ENCODE measurements around the gene MFN2.
A peak's percentile ranks its signal among the peaks of the same experiment; 100 is the strongest.

Gene MFN2

GRCh38 chr1:11979028-11979850 is 1.0 kb upstream of the MFN2 start:
- peaks cover 51% of the 10 kb centered on the region for H3K36me3 Mint-ChIP-seq (ENCODE audit: low read depth)

DNA sequence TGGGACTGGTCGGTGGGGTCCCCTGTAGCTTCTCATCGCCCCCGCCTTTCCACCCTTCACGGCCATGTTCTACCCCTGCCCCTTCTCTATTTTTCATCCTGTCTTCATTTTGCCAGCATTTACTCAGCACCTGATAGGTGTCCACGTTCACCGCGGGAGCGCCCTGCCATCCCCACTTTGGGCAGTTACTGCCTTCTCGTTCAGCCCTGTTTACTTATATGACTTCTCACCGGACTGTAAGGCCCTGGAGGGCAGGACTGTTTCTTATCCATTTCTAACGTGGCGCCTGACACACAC is 380 bp downstream of the MFN2 start:
- Mint-ChIP-seq H3K4me3 (peak overlapping the region; percentile 91), H3K4me1 (ENCODE audit: low read depth) (peaks cover 46% of the 10 kb centered on the region), H3K9me3 (no peaks in the 10 kb centered on the region), H3K36me3 (ENCODE audit: low read depth) (peaks cover 51% of the 10 kb centered on the region), H3K27me3 (no peaks in the 10 kb centered on the region), H3K27ac (peak overlapping the region; percentile 95)
- no peak for DNase-seq

More at GRCh38 chr1:11979028-11979850, 1.0 kb upstream of the MFN2 start:
- Mint-ChIP-seq H3K27me3 (no peaks in the 10 kb centered on the region), H3K4me3 (peak overlapping the region; percentile 91), H3K9me3 (no peaks in the 10 kb centered on the region), H3K4me1 (ENCODE audit: low read depth) (peaks cover 41% of the 10 kb centered on the region), H3K27ac (peak overlapping the region; percentile 95)
- no peak for DNase-seq

DNA sequence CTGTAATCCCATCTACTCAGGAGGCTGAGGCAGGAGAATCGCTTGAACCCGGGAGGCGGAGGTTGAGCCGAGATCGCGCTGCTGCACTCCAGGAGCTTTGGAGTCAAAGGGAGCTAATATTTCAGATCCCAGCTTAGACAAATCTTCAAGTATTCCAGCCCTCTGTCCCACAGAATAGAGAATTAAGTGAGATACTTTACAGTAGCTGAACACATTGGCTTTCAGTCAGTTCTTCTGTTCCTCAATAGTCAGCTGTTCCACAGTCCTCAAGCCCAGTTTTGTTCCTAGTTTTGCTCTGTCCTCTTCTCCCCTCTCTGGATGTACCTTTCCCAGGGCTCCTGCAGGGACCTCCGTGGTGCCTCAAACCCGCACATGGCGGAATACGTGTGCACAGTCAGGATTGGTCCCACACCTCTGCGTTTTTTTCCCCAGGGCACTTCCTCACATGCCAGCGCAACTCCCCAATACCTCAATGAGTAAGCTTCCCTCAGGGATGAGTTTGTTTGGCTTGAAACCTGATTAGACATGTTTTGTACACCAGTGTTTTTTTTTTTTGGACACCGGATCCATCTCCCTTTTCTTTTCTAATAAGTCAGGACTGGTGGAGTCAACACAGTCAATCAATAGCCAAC is 1.2 kb downstream of the MFN2 start:
- Mint-ChIP-seq H3K4me1 (ENCODE audit: low read depth) (peaks cover 52% of the 10 kb centered on the region), H3K27ac (peak overlapping the region; percentile 95), H3K4me3 (peak overlapping the region; percentile 91), H3K27me3 (no peaks in the 10 kb centered on the region), H3K36me3 (ENCODE audit: low read depth) (peaks cover 59% of the 10 kb centered on the region), H3K9me3 (no peaks in the 10 kb centered on the region)
- no peak for DNase-seq

DNA sequence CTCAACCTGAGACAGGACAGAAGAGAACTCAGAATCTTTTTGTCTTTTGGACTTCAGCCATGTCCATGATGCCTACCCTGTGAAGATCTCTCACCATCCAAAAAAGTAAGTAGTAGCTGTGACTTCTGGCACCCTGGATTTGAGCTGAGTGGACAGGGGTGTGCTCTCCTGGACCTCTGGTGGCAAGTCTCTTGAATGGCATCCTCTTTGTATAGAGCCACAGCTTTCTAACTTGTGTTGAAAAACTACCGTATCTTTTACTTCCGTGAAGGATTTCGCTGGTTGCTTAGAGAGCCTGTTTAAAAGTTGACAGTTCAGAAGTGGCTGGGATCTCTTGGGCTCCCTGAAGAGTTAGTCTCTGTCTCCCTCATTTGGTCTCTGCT is 1.8 kb downstream of the MFN2 start:
- Mint-ChIP-seq H3K9me3 (no peaks in the 10 kb centered on the region), H3K36me3 (ENCODE audit: low read depth) (peaks cover 61% of the 10 kb centered on the region)

GRCh38 chr1:11984121-11984520 is 3.9 kb downstream of the MFN2 start:
- H3K27ac Mint-ChIP-seq: no peak overlapping the region
- H3K9me3 Mint-ChIP-seq: no peaks in the 10 kb centered on the region
- peaks cover 53% of the 10 kb centered on the region for H3K4me1 Mint-ChIP-seq (ENCODE audit: low read depth)
- H3K36me3 Mint-ChIP-seq (ENCODE audit: low read depth): peaks cover 69% of the 10 kb centered on the region
- H3K4me3 Mint-ChIP-seq: no peak overlapping the region
- H3K27me3 Mint-ChIP-seq: no peaks in the 10 kb centered on the region
- no peak for DNase-seq

More for the DNA sequence above, 1.8 kb downstream of the MFN2 start:
- Mint-ChIP-seq H3K27ac (peak overlapping the region; percentile 95), H3K27me3 (no peaks in the 10 kb centered on the region), H3K4me3 (peak overlapping the region; percentile 91), H3K4me1 (ENCODE audit: low read depth) (peaks cover 53% of the 10 kb centered on the region)
- DNase-seq: no peak

GRCh38 chr1:11984576-11984975 is 4.3 kb downstream of the MFN2 start:
- Mint-ChIP-seq H3K27ac (no peak overlapping the region), H3K4me3 (no peak overlapping the region), H3K27me3 (no peaks in the 10 kb centered on the region), H3K9me3 (no peaks in the 10 kb centered on the region), H3K36me3 (ENCODE audit: low read depth) (peaks cover 74% of the 10 kb centered on the region), H3K4me1 (ENCODE audit: low read depth) (peaks cover 52% of the 10 kb centered on the region)
- no peak for DNase-seq

DNA sequence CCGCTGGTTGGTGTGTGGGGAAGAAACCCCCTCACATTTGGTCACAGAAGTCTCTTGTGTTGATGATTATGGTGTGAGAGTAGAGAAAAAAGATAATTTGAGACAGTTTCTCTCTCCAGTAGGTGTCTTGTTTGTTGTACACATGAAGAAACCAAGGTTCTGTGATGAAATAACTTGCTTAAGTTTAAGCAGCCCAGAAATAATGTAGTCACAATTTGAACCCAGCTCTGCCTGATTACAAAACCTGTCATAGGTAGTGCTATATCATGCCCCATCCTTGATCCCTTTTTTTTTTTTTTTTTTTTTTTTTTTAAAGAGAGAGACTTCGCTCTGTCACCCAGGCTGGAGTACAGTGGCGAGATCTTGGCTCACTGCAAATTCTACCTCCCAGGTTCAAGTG is 4.9 kb downstream of the MFN2 start:
- Mint-ChIP-seq H3K27me3 (no peaks in the 10 kb centered on the region), H3K4me3 (no peak overlapping the region), H3K4me1 (ENCODE audit: low read depth) (peaks cover 55% of the 10 kb centered on the region), H3K27ac (no peak overlapping the region), H3K36me3 (ENCODE audit: low read depth) (peaks cover 80% of the 10 kb centered on the region), H3K9me3 (no peaks in the 10 kb centered on the region)
- DNase-seq: no peak

GRCh38 chr1:11985851-11986250 is 5.6 kb downstream of the MFN2 start:
- H3K27me3 Mint-ChIP-seq: no peaks in the 10 kb centered on the region
- H3K36me3 Mint-ChIP-seq (ENCODE audit: low read depth): peaks cover 83% of the 10 kb centered on the region
- H3K27ac Mint-ChIP-seq: no peak overlapping the region
- no peak overlapping the region for H3K4me3 Mint-ChIP-seq
- H3K4me1 Mint-ChIP-seq (ENCODE audit: low read depth): peaks cover 56% of the 10 kb centered on the region
- no peak for DNase-seq
- H3K9me3 Mint-ChIP-seq: no peaks in the 10 kb centered on the region

- Mint-ChIP-seq H3K4me3 (no peak overlapping the region), H3K27ac (peak overlapping the region; percentile 64), H3K36me3 (ENCODE audit: low read depth) (peaks cover 77% of the 10 kb centered on the region), H3K9me3 (no peaks in the 10 kb centered on the region), H3K27me3 (no peaks in the 10 kb centered on the region), H3K4me1 (ENCODE audit: low read depth) (peaks cover 23% of the 10 kb centered on the region)
- DNase-seq: no peak
These were observed 9.4 kb downstream of the MFN2 start for GRCh38 chr1:11989669-11990068.

DNA sequence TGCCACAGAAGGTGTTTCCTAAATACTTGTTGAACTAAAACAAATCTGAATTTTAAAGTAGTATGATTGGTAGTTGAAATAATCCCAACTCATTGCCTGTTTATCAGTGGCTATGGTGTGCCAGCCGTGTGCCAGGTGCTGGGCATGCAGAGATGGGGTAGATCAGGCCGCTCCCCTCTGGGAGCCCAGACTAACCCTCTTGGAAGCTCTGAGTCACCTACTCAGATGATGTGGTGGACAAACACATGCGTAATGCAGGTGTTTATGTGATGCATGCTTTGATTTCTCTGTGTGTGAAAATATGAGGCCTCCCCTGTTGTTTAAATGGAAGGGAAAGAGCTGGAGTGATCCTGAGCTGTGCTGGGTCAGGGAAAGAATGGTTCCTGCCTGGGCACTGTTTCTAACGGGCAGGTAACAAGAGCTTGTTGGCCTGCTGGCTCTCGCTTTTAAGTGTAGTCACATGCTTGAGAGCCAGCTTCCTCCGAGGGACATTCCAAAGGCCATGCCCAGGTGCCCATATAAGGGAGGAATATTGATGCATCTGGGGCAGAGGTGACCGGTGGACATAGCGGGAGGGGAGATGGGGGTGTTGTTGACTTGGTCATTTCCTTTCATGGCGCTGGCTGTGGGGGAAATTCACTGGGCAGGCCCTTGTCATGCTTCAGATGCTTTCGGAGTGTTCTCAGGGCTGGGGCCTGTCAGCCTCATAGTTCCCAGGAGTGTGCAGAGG is 10.2 kb downstream of the MFN2 start:
- H3K4me3 Mint-ChIP-seq: no peak overlapping the region
- no peaks in the 10 kb centered on the region for H3K9me3 Mint-ChIP-seq
- H3K36me3 Mint-ChIP-seq (ENCODE audit: low read depth): peaks cover 77% of the 10 kb centered on the region
- H3K4me1 Mint-ChIP-seq (ENCODE audit: low read depth): peaks cover 20% of the 10 kb centered on the region
- H3K27me3 Mint-ChIP-seq: no peaks in the 10 kb centered on the region
- DNase-seq: no peak
- peak overlapping the region; percentile 64 for H3K27ac Mint-ChIP-seq

DNA sequence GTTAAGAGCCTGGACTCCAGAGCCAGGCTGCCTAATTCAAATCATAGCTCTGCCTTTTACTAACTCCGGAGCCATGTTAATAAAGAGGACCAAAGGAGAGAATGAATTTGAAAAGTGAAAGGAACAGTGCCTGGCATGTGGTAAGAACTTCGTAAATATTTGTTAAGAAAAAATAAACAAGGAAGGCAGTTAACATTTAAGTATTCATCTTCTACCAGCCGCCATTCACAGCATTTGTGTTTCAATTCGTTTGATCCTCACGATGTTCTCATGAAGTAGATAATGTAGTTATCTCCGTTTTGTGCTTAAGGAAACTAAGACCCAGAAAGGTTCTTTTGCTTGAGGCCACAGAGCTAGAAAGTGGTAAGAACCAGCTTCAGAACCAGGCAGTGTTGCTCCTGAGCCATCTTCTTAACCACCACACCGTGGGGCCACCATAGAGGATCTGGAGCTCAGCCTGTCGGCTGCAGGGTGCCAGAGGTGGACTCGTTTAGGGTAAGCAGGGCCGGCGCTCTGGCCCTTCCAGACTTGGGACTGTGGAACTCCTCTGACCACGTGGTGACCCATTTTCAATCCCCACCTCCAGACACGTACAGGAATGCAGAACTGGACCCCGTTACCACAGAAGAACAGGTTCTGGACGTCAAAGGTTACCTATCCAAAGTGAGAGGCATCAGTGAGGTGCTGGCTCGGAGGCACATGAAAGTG is 11.9 kb downstream of the MFN2 start:
- DNase-seq: no peak
- H3K9me3 Mint-ChIP-seq: no peaks in the 10 kb centered on the region
- peaks cover 82% of the 10 kb centered on the region for H3K36me3 Mint-ChIP-seq (ENCODE audit: low read depth)
- H3K4me1 Mint-ChIP-seq (ENCODE audit: low read depth): peaks cover 12% of the 10 kb centered on the region
- no peak overlapping the region for H3K27ac Mint-ChIP-seq
- no peaks in the 10 kb centered on the region for H3K27me3 Mint-ChIP-seq
- H3K4me3 Mint-ChIP-seq: no peak overlapping the region

DNA sequence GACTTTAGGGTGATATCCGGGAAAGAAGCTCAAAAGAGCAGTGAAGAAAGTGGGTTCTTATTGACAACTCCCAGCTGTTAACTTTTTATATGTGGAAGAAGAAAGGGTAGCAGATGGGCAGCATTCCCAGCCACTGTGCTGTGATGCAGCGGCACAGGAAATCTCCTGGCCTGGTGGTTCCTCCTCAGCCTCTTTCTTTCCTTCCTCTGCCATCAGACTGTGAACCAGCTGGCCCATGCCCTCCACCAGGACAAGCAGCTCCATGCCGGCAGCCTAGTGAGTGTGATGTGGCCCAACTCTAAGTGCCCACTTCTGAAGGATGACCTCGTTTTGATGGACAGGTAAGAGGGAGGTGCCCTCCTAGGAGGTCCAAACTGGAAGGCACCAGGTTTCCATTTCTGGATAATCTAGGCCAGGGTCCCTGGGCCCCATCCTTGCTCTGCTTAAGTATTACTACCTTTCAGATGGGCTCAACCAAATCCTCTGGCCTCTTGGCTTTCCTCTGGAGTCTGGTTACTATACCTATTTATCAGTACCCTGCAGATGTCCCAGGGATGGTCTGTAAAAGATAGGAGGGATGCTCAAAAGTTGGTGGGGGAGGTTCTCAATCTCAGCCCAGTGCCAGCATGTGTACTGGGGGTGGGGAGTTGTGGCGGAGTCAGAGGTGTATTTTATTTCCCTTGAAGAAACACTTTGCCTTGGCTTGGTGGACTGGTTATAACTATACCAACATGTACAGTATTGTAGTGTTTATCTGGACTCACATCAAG is 17.0 kb downstream of the MFN2 start:
- Mint-ChIP-seq H3K27ac (no peak overlapping the region), H3K4me1 (ENCODE audit: low read depth) (no peaks in the 10 kb centered on the region), H3K9me3 (no peaks in the 10 kb centered on the region), H3K4me3 (no peak overlapping the region), H3K27me3 (no peaks in the 10 kb centered on the region), H3K36me3 (ENCODE audit: low read depth) (peaks cover 87% of the 10 kb centered on the region)
- no peak for DNase-seq

DNA sequence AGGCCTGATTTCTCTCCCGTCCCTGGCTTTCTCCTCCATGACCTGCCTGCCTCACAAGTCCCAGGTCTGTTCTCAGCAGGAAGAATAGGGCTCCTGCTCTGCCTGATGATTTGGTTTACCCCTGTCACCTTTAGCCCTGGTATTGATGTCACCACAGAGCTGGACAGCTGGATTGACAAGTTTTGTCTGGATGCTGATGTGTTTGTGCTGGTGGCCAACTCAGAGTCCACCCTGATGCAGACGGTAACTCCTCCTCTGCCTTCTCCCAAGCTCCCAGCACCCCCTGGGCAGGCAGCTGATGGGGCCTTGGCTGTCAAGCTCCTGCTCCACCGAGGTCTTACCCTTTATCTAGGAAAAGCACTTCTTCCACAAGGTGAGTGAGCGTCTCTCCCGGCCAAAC is 18.4 kb downstream of the MFN2 start:
- no peak overlapping the region for H3K27ac Mint-ChIP-seq
- peaks cover 91% of the 10 kb centered on the region for H3K36me3 Mint-ChIP-seq (ENCODE audit: low read depth)
- H3K4me1 Mint-ChIP-seq (ENCODE audit: low read depth): no peaks in the 10 kb centered on the region
- DNase-seq: no peak
- H3K27me3 Mint-ChIP-seq: no peaks in the 10 kb centered on the region
- no peaks in the 10 kb centered on the region for H3K9me3 Mint-ChIP-seq
- no peak overlapping the region for H3K4me3 Mint-ChIP-seq

DNA sequence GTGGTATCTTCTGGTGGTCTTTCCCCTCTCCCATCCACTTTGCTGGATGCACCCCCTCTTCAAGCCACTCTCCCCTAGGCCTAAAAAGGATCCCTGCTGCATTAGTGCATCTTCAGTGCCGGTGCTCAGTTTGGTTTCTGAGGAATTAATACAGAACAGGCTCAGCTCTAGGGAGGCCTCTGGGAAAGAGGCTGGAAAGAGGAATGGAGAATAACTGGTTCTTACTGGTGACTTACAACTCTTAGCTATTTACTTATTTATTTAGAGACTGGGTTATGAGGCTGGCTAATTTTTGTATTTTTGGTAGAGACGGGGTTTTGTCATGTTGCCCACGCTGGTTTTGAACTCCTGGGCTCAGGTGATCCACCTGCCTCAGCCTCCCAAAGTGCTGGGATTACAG is 19.0 kb downstream of the MFN2 start:
- peaks cover under 1% of the 10 kb centered on the region for H3K4me1 Mint-ChIP-seq (ENCODE audit: low read depth)
- no peak overlapping the region for H3K4me3 Mint-ChIP-seq
- peak overlapping the region; percentile 62 for H3K27ac Mint-ChIP-seq
- H3K36me3 Mint-ChIP-seq (ENCODE audit: low read depth): peaks cover 91% of the 10 kb centered on the region
- H3K9me3 Mint-ChIP-seq: no peaks in the 10 kb centered on the region
- no peaks in the 10 kb centered on the region for H3K27me3 Mint-ChIP-seq
- no peak for DNase-seq

Data from activated T-cell treated with anti-CD3 and anti-CD28 coated beads, Interleukin-2, amount 50 U/mL, for 24 hours (primary cell).